Endodermal cell (in vitro differentiated cells): ENCODE results near the gene MEIOB. TPM values are rescaled to one million over a fixed set of nuclear protein-coding genes. Genes with fewer than 3 reads are reported as not detected.

ENCODE experiments used
- DNase-seq: peaks from one replicate; pipeline ENCODE4 v3.0.0-alpha.2; 2017
- H3K27ac ChIP-seq: 2 replicates; pipeline ENCODE4 v1.5.1; 2013; ENCODE audit warnings: mild to moderate bottlenecking, low read depth, low read length, moderate library complexity
- H3K27me3 ChIP-seq: 2 replicates; pipeline ENCODE4 v1.6.1; 2013; ENCODE audit warnings: mild to moderate bottlenecking, low read length, moderate library complexity; ENCODE audit not compliant: insufficient read depth, control insufficient read depth, poor library complexity, severe bottlenecking
- H3K36me3 ChIP-seq: 2 replicates; pipeline ENCODE4 v1.7.0; 2013; ENCODE audit warnings: mild to moderate bottlenecking, low read length, moderate library complexity; ENCODE audit not compliant: control insufficient read depth, insufficient read depth
- H3K4me1 ChIP-seq: one replicate; pipeline ENCODE4 v1.7.0; 2013; ENCODE audit warnings: low read length; ENCODE audit not compliant: control insufficient read depth, insufficient read depth
- H3K4me3 ChIP-seq: 2 replicates; pipeline ENCODE4 v1.5.1; 2013; ENCODE audit warnings: mild to moderate bottlenecking, low read length, moderate library complexity
- H3K9ac ChIP-seq: 2 replicates; pipeline ENCODE4 v1.6.1; 2013; ENCODE audit warnings: mild to moderate bottlenecking, low read length, moderate library complexity; ENCODE audit not compliant: poor library complexity, severe bottlenecking; ENCODE audit errors: extremely low read depth
- H3K9me3 ChIP-seq: 2 replicates; pipeline ENCODE4 v1.6.1; 2013; ENCODE audit warnings: mild to moderate bottlenecking, low read length, moderate library complexity; ENCODE audit not compliant: control insufficient read depth
- H3K27ac Mint-ChIP-seq: 2 replicates; pipeline ENCODE4 v1.8.0; 2020; ENCODE audit warnings: mixed read lengths
- H3K27me3 Mint-ChIP-seq: 2 replicates; pipeline ENCODE4 v1.8.0; 2021; ENCODE audit warnings: mild to moderate bottlenecking, mixed read lengths; ENCODE audit not compliant: insufficient read depth
- H3K36me3 Mint-ChIP-seq: 2 replicates; pipeline ENCODE4 v1.8.0; 2020; ENCODE audit warnings: low read depth, mixed read lengths
- H3K4me1 Mint-ChIP-seq: 2 replicates; pipeline ENCODE4 v1.8.0; 2020; ENCODE audit warnings: mixed read lengths
- H3K4me3 Mint-ChIP-seq: 2 replicates; pipeline ENCODE4 v1.8.0; 2020; ENCODE audit warnings: mild to moderate bottlenecking, moderate library complexity, mixed read lengths
- H3K9me3 Mint-ChIP-seq: 2 replicates; pipeline ENCODE4 v1.8.0; 2020; ENCODE audit warnings: mild to moderate bottlenecking, mixed read lengths
- CTCF ChIP-seq: fragments of 200-600 bp; sonication (generic); conservative IDR thresholded peaks from 2 replicates; pipeline ENCODE4 v1.5.0; 2021; ENCODE audit warnings: antibody characterized with exemption, mild to moderate bottlenecking
- WGBS, 2 experiments: methylation state at CpG; one replicate each; pipeline versions ENCODE4 v1.1.5 to v1.1.7; 2013; ENCODE audit warnings: missing lambda C conversion rate in 2 of 2, mixed read lengths in 1 of 2; ENCODE audit not compliant: insufficient coverage in 1 of 2, insufficient read length in 1 of 2; 5-methylcytosine and 5-hydroxymethylcytosine counted together
- total RNA-seq, 2 donors: library from RNA; stranded (reverse); fragmentation: NEBNext Ultra II Directional in 1 of 2; extraction: Animal tissue kit (Norgen Biotek cat#: 25700) in 1 of 2; gene quantifications; 2 replicates in 1 of 2; 3 replicates in 1 of 2; pipeline ENCODE4 v1.2.1, GENCODE V29; 2021

MEIOB gene
- total RNA-seq, 2 donors from 2014 or later = not detected

- no peaks in the 10 kb centered on the region for H3K9me3 ChIP-seq
- H3K36me3 ChIP-seq = peaks cover 14% of the 10 kb centered on the region
- Mint-ChIP-seq H3K4me3 (no peak overlapping the region), H3K4me1 (peaks cover 13% of the 10 kb centered on the region), H3K9me3 (no peaks in the 10 kb centered on the region), H3K27ac (no peak overlapping the region), H3K36me3 (peaks cover 6% of the 10 kb centered on the region), H3K27me3 (no peaks in the 10 kb centered on the region)
- H3K4me1 ChIP-seq = no peaks in the 10 kb centered on the region
- no peak overlapping the region for H3K4me3 ChIP-seq
- DNase-seq = peak; percentile 84
- no peaks in the 10 kb centered on the region for H3K27me3 ChIP-seq
- peak; percentile 68 for TF ChIP-seq CTCF
- no peak overlapping the region for H3K9ac ChIP-seq
- no peak overlapping the region for H3K27ac ChIP-seq
- 56 to 71% methylated on average over 6 to 9 of the region's 9 CpGs for WGBS, 2 experiments
Measured at GRCh38 chr16:1823821-1824220, 48.1 kb downstream of the MEIOB start.

GRCh38 chr16:1822801-1823200 is 49.2 kb downstream of the MEIOB start:
- Mint-ChIP-seq H3K4me1 (peaks cover 6% of the 10 kb centered on the region), H3K27me3 (no peaks in the 10 kb centered on the region), H3K4me3 (no peak overlapping the region), H3K36me3 (peaks cover 6% of the 10 kb centered on the region), H3K27ac (no peak overlapping the region), H3K9me3 (no peaks in the 10 kb centered on the region)
- peaks cover 14% of the 10 kb centered on the region for H3K36me3 ChIP-seq
- no peaks in the 10 kb centered on the region for H3K9me3 ChIP-seq
- H3K27me3 ChIP-seq = no peaks in the 10 kb centered on the region
- no peak for TF ChIP-seq CTCF
- DNase-seq = no peak
- WGBS, 2 experiments = 96 to 97% methylated on average over 12 to 15 of the region's 16 CpGs
- H3K4me3 ChIP-seq = no peak overlapping the region
- H3K9ac ChIP-seq = no peak overlapping the region
- no peak overlapping the region for H3K27ac ChIP-seq
- H3K4me1 ChIP-seq = no peaks in the 10 kb centered on the region

GRCh38 chr16:1821861-1822611 is 49.9 kb downstream of the MEIOB start:
- 93 to 96% methylated on average over 17 to 22 of the region's 24 CpGs for WGBS, 2 experiments
- H3K4me3 Mint-ChIP-seq = no peak overlapping the region
- Histone ChIP-seq H3K4me3 (no peak overlapping the region), H3K9ac (no peak overlapping the region), H3K27me3 (no peaks in the 10 kb centered on the region), H3K9me3 (no peaks in the 10 kb centered on the region), H3K27ac (no peak overlapping the region), H3K4me1 (no peaks in the 10 kb centered on the region), H3K36me3 (peaks cover 14% of the 10 kb centered on the region)
- H3K36me3 Mint-ChIP-seq = peaks cover 12% of the 10 kb centered on the region
- H3K27me3 Mint-ChIP-seq = no peaks in the 10 kb centered on the region
- no peak overlapping the region for H3K27ac Mint-ChIP-seq
- no peak for DNase-seq
- no peaks in the 10 kb centered on the region for H3K9me3 Mint-ChIP-seq
- no peak for TF ChIP-seq CTCF
- peaks cover 1% of the 10 kb centered on the region for H3K4me1 Mint-ChIP-seq
